Measurements from ENCODE around the gene ENPP3.

ENPP3 gene

GRCh38 chr6:131594074-131594473, 43.0 kb upstream of the ENPP3 start:
- Histone ChIP-seq H2BK5ac (ENCODE audit: low read length) (no peak overlapping the region), H3K4me1 (ENCODE audit: control insufficient read depth in 2 of 2, insufficient read depth in 1 of 2, low read depth in 1 of 2, low read length in 2 of 2) (no peaks in the 10 kb centered on the region), H3K9me3 (replicated peaks in 1 of 2; ENCODE audit: control insufficient read depth in 2 of 2, insufficient read depth in 1 of 2, low read depth in 1 of 2, low read length in 2 of 2) (no peaks in the 10 kb centered on the region), H4K91ac (ENCODE audit: low read depth, low read length, poor library complexity) (no peak overlapping the region), H3K79me1 (ENCODE audit: low read depth, low read length) (no peaks in the 10 kb centered on the region), H3K14ac (ENCODE audit: low read length) (no peak overlapping the region), H2BK120ac (ENCODE audit: low read depth, low read length) (no peak overlapping the region), H3K27ac (replicated peaks; ENCODE audit: low read length) (no peak overlapping the region), H2BK12ac (ENCODE audit: low read length) (no peak overlapping the region), H4K8ac (ENCODE audit: low read depth, low read length) (no peak overlapping the region), H3K23ac (ENCODE audit: low read depth, low read length, poor library complexity) (no peak overlapping the region), H3K4ac (ENCODE audit: low read length) (no peak overlapping the region), H3K36me3 (replicated peaks in 1 of 2; ENCODE audit: control insufficient read depth in 2 of 2, insufficient read depth in 2 of 2, low read length in 2 of 2) (peaks cover 13 to 99% of the 10 kb centered on the region in 2 donors), H2AK5ac (ENCODE audit: low read depth, low read length) (no peak overlapping the region), H3K27me3 (ENCODE audit: control insufficient read depth in 3 of 3, insufficient read depth in 3 of 3, low read depth in 1 of 3, low read length in 3 of 3) (no peaks in the 10 kb centered on the region), H3K4me2 (ENCODE audit: insufficient read depth, low read length, poor library complexity, severe bottlenecking) (no peak overlapping the region), H2BK15ac (ENCODE audit: low read length) (no peak overlapping the region), H2AFZ (ENCODE audit: low read length) (no peak overlapping the region), H3K9ac (ENCODE audit: low read depth, low read length, poor library complexity) (no peak overlapping the region), H3K4me3 (ENCODE audit: low read length in 2 of 2) (no peak overlapping the region), H3K18ac (ENCODE audit: low read length) (no peak overlapping the region)
- no peak for DNase-seq (ENCODE audit: low spot score)
- WGBS, 2 donors (ENCODE audit: extremely low coverage in 2 of 2, insufficient read length in 2 of 2, insufficient replicate concordance in 1 of 2): no CpG with 5 or more reads among the region's 11 CpGs

- Histone ChIP-seq H4K8ac (ENCODE audit: low read depth, low read length) (no peak overlapping the region), H3K18ac (ENCODE audit: low read length) (no peak overlapping the region), H3K4me2 (ENCODE audit: insufficient read depth, low read length, poor library complexity, severe bottlenecking) (no peak overlapping the region), H3K4me1 (ENCODE audit: control insufficient read depth in 2 of 2, insufficient read depth in 1 of 2, low read depth in 1 of 2, low read length in 2 of 2) (no peaks in the 10 kb centered on the region), H2AK5ac (ENCODE audit: low read depth, low read length) (no peak overlapping the region), H2BK5ac (ENCODE audit: low read length) (no peak overlapping the region), H3K23ac (ENCODE audit: low read depth, low read length, poor library complexity) (no peak overlapping the region), H3K79me1 (ENCODE audit: low read depth, low read length) (no peaks in the 10 kb centered on the region), H2AFZ (ENCODE audit: low read length) (no peak overlapping the region), H3K4me3 (ENCODE audit: low read length in 2 of 2) (no peak overlapping the region), H3K9ac (ENCODE audit: low read depth, low read length, poor library complexity) (no peak overlapping the region), H2BK120ac (ENCODE audit: low read depth, low read length) (no peak overlapping the region), H3K14ac (ENCODE audit: low read length) (no peak overlapping the region), H3K36me3 (replicated peaks in 1 of 2; ENCODE audit: control insufficient read depth in 2 of 2, insufficient read depth in 2 of 2, low read length in 2 of 2) (peaks cover 10 to 99% of the 10 kb centered on the region in 2 donors), H3K27me3 (ENCODE audit: control insufficient read depth in 3 of 3, insufficient read depth in 3 of 3, low read depth in 1 of 3, low read length in 3 of 3) (no peaks in the 10 kb centered on the region), H3K4ac (ENCODE audit: low read length) (no peak overlapping the region), H2BK12ac (ENCODE audit: low read length) (no peak overlapping the region), H3K27ac (replicated peaks; ENCODE audit: low read length) (no peak overlapping the region), H3K9me3 (replicated peaks in 1 of 2; ENCODE audit: control insufficient read depth in 2 of 2, insufficient read depth in 1 of 2, low read depth in 1 of 2, low read length in 2 of 2) (no peaks in the 10 kb centered on the region), H2BK15ac (ENCODE audit: low read length) (no peak overlapping the region), H4K91ac (ENCODE audit: low read depth, low read length, poor library complexity) (no peak overlapping the region)
- DNase-seq (ENCODE audit: low spot score): no peak
- WGBS, 2 donors (ENCODE audit: extremely low coverage in 2 of 2, insufficient read length in 2 of 2, insufficient replicate concordance in 1 of 2): no CpG with 5 or more reads among the region's 3 CpGs
Measured at GRCh38 chr6:131597446-131597845, 39.7 kb upstream of the ENPP3 start.

DNA sequence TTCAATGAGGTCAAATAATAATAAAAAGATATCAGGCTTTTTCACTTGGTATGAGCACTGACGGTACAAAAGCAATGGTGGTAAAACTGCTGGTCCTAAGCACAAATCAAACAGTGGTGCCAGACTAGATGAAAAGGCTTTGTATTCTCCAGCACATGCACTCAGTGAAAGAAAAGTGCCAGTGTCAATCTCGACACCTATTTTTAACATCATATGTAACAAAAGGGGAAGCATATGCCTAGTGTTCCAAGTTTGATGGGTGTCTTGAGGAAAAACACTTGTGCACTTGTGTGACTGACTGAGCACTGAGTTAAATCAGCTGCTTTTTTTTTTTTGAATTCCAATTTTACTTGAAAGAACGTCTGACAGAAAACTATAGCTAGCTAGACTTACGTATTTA, 36.4 kb upstream of the ENPP3 start:
- no peak overlapping the region for H2BK5ac ChIP-seq (ENCODE audit: low read length)
- H2BK120ac ChIP-seq (ENCODE audit: low read depth, low read length): no peak overlapping the region
- H3K4me3 ChIP-seq (ENCODE audit: low read length in 2 of 2): no peak overlapping the region
- no peak overlapping the region for H3K9ac ChIP-seq (ENCODE audit: low read depth, low read length, poor library complexity)
- WGBS, 2 donors (ENCODE audit: extremely low coverage in 2 of 2, insufficient read length in 2 of 2, insufficient replicate concordance in 1 of 2): no CpG with 5 or more reads among the region's 4 CpGs
- no peak overlapping the region for H3K18ac ChIP-seq (ENCODE audit: low read length)
- H2AFZ ChIP-seq (ENCODE audit: low read length): no peak overlapping the region
- H3K79me1 ChIP-seq (ENCODE audit: low read depth, low read length): no peaks in the 10 kb centered on the region
- H2BK12ac ChIP-seq (ENCODE audit: low read length): no peak overlapping the region
- no peak overlapping the region for H3K4ac ChIP-seq (ENCODE audit: low read length)
- H3K27ac ChIP-seq (replicated peaks; ENCODE audit: low read length): no peak overlapping the region
- H3K9me3 ChIP-seq (replicated peaks in 1 of 2; ENCODE audit: control insufficient read depth in 2 of 2, insufficient read depth in 1 of 2, low read depth in 1 of 2, low read length in 2 of 2): no peaks in the 10 kb centered on the region
- no peak overlapping the region for H3K23ac ChIP-seq (ENCODE audit: low read depth, low read length, poor library complexity)
- H3K27me3 ChIP-seq (ENCODE audit: control insufficient read depth in 3 of 3, insufficient read depth in 3 of 3, low read depth in 1 of 3, low read length in 3 of 3): no peaks in the 10 kb centered on the region
- H3K36me3 ChIP-seq (replicated peaks in 1 of 2; ENCODE audit: control insufficient read depth in 2 of 2, insufficient read depth in 2 of 2, low read length in 2 of 2): peaks cover 8 to 99% of the 10 kb centered on the region in 2 donors
- H2AK5ac ChIP-seq (ENCODE audit: low read depth, low read length): no peak overlapping the region
- no peak overlapping the region for H3K4me2 ChIP-seq (ENCODE audit: insufficient read depth, low read length, poor library complexity, severe bottlenecking)
- H2BK15ac ChIP-seq (ENCODE audit: low read length): no peak overlapping the region
- H4K91ac ChIP-seq (ENCODE audit: low read depth, low read length, poor library complexity): no peak overlapping the region
- no peak for DNase-seq (ENCODE audit: low spot score)
- no peaks in the 10 kb centered on the region for H3K4me1 ChIP-seq (ENCODE audit: control insufficient read depth in 2 of 2, insufficient read depth in 1 of 2, low read depth in 1 of 2, low read length in 2 of 2)
- no peak overlapping the region for H4K8ac ChIP-seq (ENCODE audit: low read depth, low read length)
- no peak overlapping the region for H3K14ac ChIP-seq (ENCODE audit: low read length)

DNA sequence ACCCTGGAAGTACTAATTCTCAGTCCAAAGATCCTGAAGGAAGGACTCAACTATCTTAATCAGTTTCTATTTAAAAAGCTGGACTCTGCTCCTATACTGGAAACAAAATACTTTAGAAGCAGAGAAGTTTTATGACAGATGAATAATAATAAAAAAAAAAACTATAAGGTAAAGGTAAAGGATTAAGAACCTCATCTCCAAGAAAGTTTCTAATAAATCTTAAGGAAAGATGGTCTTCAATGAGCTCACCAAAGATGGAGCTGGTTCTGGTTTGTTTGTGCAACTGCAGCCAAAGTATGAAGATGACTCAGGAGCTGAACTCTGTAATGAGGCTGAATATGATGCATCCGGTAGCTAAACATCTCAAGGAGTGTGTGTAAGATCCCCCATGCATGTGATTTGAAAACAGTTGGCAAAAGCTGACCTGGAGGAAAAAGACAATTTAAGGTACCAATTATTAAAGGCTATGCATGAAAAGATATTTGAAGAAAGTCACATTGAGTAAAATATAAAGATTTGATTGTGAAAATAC, 34.3 kb upstream of the ENPP3 start:
- H3K9ac ChIP-seq (ENCODE audit: low read depth, low read length, poor library complexity): no peak overlapping the region
- WGBS, 2 donors (ENCODE audit: extremely low coverage in 2 of 2, insufficient read length in 2 of 2, insufficient replicate concordance in 1 of 2): no CpG with 5 or more reads among the region's 1 CpG
- no peak overlapping the region for H3K23ac ChIP-seq (ENCODE audit: low read depth, low read length, poor library complexity)
- H2BK5ac ChIP-seq (ENCODE audit: low read length): no peak overlapping the region
- no peak overlapping the region for H3K4me2 ChIP-seq (ENCODE audit: insufficient read depth, low read length, poor library complexity, severe bottlenecking)
- DNase-seq (ENCODE audit: low spot score): no peak
- no peak overlapping the region for H3K27ac ChIP-seq (replicated peaks; ENCODE audit: low read length)
- H3K4me3 ChIP-seq (ENCODE audit: low read length in 2 of 2): no peak overlapping the region
- H3K79me1 ChIP-seq (ENCODE audit: low read depth, low read length): no peaks in the 10 kb centered on the region
- H2BK15ac ChIP-seq (ENCODE audit: low read length): no peak overlapping the region
- no peaks in the 10 kb centered on the region for H3K27me3 ChIP-seq (ENCODE audit: control insufficient read depth in 3 of 3, insufficient read depth in 3 of 3, low read depth in 1 of 3, low read length in 3 of 3)
- H3K9me3 ChIP-seq (replicated peaks in 1 of 2; ENCODE audit: control insufficient read depth in 2 of 2, insufficient read depth in 1 of 2, low read depth in 1 of 2, low read length in 2 of 2): no peaks in the 10 kb centered on the region
- H2AK5ac ChIP-seq (ENCODE audit: low read depth, low read length): no peak overlapping the region
- no peak overlapping the region for H2AFZ ChIP-seq (ENCODE audit: low read length)
- H3K4ac ChIP-seq (ENCODE audit: low read length): no peak overlapping the region
- no peak overlapping the region for H2BK120ac ChIP-seq (ENCODE audit: low read depth, low read length)
- no peak overlapping the region for H3K18ac ChIP-seq (ENCODE audit: low read length)
- no peak overlapping the region for H4K8ac ChIP-seq (ENCODE audit: low read depth, low read length)
- H3K4me1 ChIP-seq (ENCODE audit: control insufficient read depth in 2 of 2, insufficient read depth in 1 of 2, low read depth in 1 of 2, low read length in 2 of 2): no peaks in the 10 kb centered on the region
- no peak overlapping the region for H4K91ac ChIP-seq (ENCODE audit: low read depth, low read length, poor library complexity)
- H3K14ac ChIP-seq (ENCODE audit: low read length): no peak overlapping the region
- no peak overlapping the region for H2BK12ac ChIP-seq (ENCODE audit: low read length)
- peaks cover 10 to 100% of the 10 kb centered on the region in 2 donors for H3K36me3 ChIP-seq (replicated peaks in 1 of 2; ENCODE audit: control insufficient read depth in 2 of 2, insufficient read depth in 2 of 2, low read length in 2 of 2)

Data from neuronal stem cell (in vitro differentiated cells).